ENCODE data around the gene GATAD2A. TPM values are rescaled to one million over a fixed set of nuclear protein-coding genes. Genes with fewer than 3 reads are reported as not detected.
"Not testable (repeated sequence)": the region's sequence is repeated elsewhere in the genome, so short reads cannot be mapped to it uniquely, and the experiment has no call there.

GATAD2A gene
- total RNA-seq, 2 donors from 2014 or later: 41.7 to 138 TPM

DNA sequence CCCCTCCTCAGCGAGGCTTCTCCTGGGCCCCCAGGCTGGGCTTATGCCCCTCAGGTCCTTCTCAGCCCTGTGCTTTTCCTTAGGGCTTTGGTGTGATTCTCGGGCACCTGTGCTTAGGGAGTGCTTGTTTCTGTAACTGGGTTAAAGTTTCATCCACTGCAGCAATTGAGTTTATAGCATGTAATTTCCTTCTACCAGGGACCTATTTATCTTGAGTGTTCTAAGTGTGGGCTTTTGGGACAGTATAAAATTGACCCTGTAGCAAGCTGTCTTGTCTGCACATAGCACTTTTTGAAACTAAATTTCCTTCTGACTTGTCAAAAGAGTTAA lies 47.6 kb downstream of the GATAD2A start:
- Histone ChIP-seq H3K4me1 (replicated peaks) (no peaks in the 10 kb centered on the region), H3K9me3 (no peaks in the 10 kb centered on the region)
- WGBS: 86% methylated on average over 2 of the region's 2 CpGs

DNA sequence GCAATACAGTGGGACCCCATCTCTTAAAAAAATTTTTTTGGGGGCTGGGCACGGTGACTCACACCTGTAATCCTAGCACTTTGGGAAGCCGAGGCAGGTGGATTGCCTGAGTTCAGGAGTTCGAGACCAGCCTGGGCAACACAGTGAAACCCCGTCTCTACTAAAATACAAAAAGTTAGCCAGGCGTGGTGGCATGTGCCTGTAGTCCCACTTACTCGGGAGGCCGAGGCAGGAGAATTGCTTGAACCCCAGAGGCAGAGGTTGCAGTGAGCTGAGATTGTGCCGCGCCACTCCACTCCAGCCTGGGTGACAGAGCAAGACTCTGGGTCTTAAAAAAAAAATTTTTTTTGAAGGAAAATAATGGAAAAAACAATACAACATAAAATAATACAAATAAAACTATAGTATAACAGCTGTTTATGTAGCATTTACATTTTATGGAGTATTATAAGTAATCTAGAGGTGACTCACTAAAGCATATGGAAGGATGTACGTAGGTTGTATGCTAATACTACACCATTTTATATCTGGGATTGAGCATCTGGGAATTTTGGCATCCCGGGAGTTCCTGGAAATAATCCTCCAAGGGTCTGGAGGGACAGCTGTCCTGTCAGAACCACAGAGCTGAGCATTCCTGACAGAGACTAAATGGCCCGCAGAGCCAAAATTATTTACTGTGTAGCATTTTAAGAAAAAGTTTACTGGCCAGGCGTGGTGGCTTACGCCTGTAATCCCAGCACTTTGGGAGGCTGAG lies 49.9 kb downstream of the GATAD2A start:
- H3K9me3 ChIP-seq; intact Hi-C loops (cut with DNase I); H3K36me3 ChIP-seq; H3K27ac ChIP-seq; H3K4me3 ChIP-seq; DNase-seq (ENCODE audit: low spot score); H3K27me3 ChIP-seq (replicated peaks; ENCODE audit: insufficient read depth); H3K4me1 ChIP-seq (replicated peaks): not testable (repeated sequence)
- WGBS: 96% methylated on average over 14 of the region's 14 CpGs

More for the DNA sequence above, 47.6 kb downstream of the GATAD2A start:
- H3K36me3 ChIP-seq: no peaks in the 10 kb centered on the region
- H3K27ac ChIP-seq: no peak overlapping the region
- no peak for TF ChIP-seq POLR2AphosphoS5 (IDR thresholded peaks at IDR 0.05)
- no peak for TF ChIP-seq POLR2A (IDR thresholded peaks at IDR 0.05)
- TF ChIP-seq, protein P1, sequence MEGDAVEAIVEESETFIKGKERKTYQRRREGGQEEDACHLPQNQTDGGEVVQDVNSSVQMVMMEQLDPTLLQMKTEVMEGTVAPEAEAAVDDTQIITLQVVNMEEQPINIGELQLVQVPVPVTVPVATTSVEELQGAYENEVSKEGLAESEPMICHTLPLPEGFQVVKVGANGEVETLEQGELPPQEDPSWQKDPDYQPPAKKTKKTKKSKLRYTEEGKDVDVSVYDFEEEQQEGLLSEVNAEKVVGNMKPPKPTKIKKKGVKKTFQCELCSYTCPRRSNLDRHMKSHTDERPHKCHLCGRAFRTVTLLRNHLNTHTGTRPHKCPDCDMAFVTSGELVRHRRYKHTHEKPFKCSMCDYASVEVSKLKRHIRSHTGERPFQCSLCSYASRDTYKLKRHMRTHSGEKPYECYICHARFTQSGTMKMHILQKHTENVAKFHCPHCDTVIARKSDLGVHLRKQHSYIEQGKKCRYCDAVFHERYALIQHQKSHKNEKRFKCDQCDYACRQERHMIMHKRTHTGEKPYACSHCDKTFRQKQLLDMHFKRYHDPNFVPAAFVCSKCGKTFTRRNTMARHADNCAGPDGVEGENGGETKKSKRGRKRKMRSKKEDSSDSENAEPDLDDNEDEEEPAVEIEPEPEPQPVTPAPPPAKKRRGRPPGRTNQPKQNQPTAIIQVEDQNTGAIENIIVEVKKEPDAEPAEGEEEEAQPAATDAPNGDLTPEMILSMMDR (IDR thresholded peaks at IDR 0.05): no peak
- intact Hi-C loops (cut with DNase I): no loop called here
- no peaks in the 10 kb centered on the region for H3K27me3 ChIP-seq (replicated peaks; ENCODE audit: insufficient read depth)
- no peak overlapping the region for H3K4me3 ChIP-seq
- DNase-seq (ENCODE audit: low spot score): no peak

DNA sequence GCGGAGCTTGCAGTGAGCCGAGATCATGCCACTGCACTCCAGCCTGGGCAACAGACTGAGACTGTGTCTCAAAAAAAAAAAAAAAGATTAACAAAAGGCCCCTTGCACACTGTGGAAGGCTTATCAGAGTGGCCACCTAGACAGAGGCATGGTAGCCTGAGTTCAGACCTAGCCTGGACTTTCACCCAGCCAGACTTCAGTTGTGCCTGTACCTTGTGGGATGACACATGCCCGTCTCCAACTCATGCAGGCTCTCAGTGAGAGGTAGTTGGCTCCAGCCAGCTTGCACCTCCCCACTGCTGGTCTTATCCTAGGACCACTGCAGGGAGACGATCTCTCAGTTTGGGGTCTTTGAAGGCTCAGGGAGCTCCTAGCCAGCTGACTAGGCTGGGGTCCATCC lies 52.2 kb downstream of the GATAD2A start:
- no peaks in the 10 kb centered on the region for H3K27me3 ChIP-seq (replicated peaks; ENCODE audit: insufficient read depth)
- DNase-seq (ENCODE audit: low spot score): no peak
- intact Hi-C loops (cut with DNase I): no loop called here
- H3K4me3 ChIP-seq: no peak overlapping the region
- no peaks in the 10 kb centered on the region for H3K36me3 ChIP-seq
- TF ChIP-seq, protein P1 (IDR thresholded peaks at IDR 0.05): no peak
- TF ChIP-seq POLR2A (IDR thresholded peaks at IDR 0.05) (no peak), POLR2AphosphoS5 (IDR thresholded peaks at IDR 0.05) (no peak)
- no peaks in the 10 kb centered on the region for H3K9me3 ChIP-seq
- H3K4me1 ChIP-seq (replicated peaks): peaks cover 10% of the 10 kb centered on the region
- WGBS: 92% methylated on average over 4 of the region's 4 CpGs
- H3K27ac ChIP-seq: no peak overlapping the region

DNA sequence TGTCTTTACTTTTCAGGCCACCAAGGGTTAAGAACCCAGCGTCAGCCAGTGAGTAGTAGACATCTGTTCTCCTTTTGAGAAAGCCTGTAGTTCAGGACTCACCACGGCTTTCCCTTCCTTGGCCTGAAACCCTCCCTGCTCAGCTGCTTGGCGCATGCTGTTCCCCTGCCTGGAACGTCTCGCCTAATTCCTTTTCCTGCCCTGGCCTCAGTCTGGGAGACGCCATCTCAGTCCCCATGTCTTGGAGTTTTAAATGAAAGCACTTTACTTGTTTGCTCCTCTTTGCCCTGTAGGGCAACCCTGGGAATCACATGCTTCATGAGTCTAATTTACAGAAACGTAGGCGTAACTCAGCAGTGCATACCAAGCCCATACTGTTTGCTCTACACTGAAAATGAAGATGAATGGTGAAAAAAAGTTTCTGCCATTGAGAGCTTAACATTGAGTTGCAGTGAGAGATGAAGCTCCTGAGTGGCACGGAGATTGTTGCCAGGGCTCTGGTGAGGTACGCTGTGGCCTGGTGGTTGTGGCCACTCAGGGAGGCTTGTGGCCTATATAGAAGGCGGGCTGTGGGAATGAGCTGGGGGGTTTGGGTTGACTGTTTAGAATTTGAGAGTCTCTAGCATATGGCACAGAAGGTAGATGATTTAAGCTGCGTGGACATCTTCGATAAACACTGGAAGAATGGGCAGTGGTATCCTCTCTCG lies 52.8 kb downstream of the GATAD2A start:
- H3K4me3 ChIP-seq: no peak overlapping the region
- no peaks in the 10 kb centered on the region for H3K27me3 ChIP-seq (replicated peaks; ENCODE audit: insufficient read depth)
- no peak for DNase-seq (ENCODE audit: low spot score)
- TF ChIP-seq POLR2A (IDR thresholded peaks at IDR 0.05) (no peak), POLR2AphosphoS5 (IDR thresholded peaks at IDR 0.05) (no peak)
- TF ChIP-seq, protein P1 (IDR thresholded peaks at IDR 0.05): no peak
- H3K9me3 ChIP-seq: no peaks in the 10 kb centered on the region
- H3K36me3 ChIP-seq: no peaks in the 10 kb centered on the region
- peaks cover 10% of the 10 kb centered on the region for H3K4me1 ChIP-seq (replicated peaks)
- WGBS: 75% methylated on average over 14 of the region's 14 CpGs
- intact Hi-C loops (cut with DNase I): no loop called here
- H3K27ac ChIP-seq: no peak overlapping the region

DNA sequence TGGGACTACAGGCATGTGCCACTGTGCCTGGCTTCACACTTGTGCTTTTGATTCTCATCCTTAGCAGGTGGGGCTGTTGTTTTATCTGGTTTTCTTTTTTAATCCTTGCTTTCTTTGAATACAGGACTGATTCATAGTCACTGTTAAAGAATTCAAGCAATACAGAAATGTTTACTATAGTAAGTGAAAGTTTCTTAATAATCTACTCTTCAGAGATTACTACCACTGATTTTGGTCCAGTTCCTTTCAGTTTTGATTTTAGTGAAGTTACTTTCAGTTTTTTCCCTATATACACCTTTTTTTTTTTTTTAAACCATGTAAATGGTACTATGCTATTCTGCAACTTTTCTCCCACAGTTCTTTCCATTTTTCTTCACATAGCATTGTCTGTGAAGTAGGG lies 53.6 kb downstream of the GATAD2A start:
- no peak overlapping the region for H3K4me3 ChIP-seq
- no peaks in the 10 kb centered on the region for H3K27me3 ChIP-seq (replicated peaks; ENCODE audit: insufficient read depth)
- intact Hi-C loops (cut with DNase I): no loop called here
- H3K4me1 ChIP-seq (replicated peaks): peaks cover 10% of the 10 kb centered on the region
- no peaks in the 10 kb centered on the region for H3K9me3 ChIP-seq
- no peak overlapping the region for H3K27ac ChIP-seq
- no peak for DNase-seq (ENCODE audit: low spot score)
- no peaks in the 10 kb centered on the region for H3K36me3 ChIP-seq
- TF ChIP-seq POLR2A (IDR thresholded peaks at IDR 0.05) (no peak), POLR2AphosphoS5 (IDR thresholded peaks at IDR 0.05) (no peak)
- TF ChIP-seq, protein P1 (IDR thresholded peaks at IDR 0.05): no peak

Measured in prostate gland (tissue), 2 donors.